HL-60/S4 (cell line): ENCODE data around the gene SPA17.

Experiments used
- in situ Hi-C: fragments of 300-500 bp; cut with MboI; formaldehyde crosslinking; loops from 2 replicates; pipeline ENCODE4 v1.14.3; 2022; ENCODE audit warnings: low sequenced_read_pairs

SPA17 gene

GRCh38 chr11:124673333-124674167 lies at the start of gene SPA17, which contains the start of gene SIAE:
SPA17 (plus strand) TSS chr11:124673904; CDS start chr11:124675265, 1,361 bp downstream.
SIAE (minus strand) TSS chr11:124673739; CDS start chr11:124673708, 31 bp downstream.
- in situ Hi-C loops = loop anchor here (5.0 kb wide), 1 partner anchor 89 kb away; the partner anchor contains the start of gene ESAM

- in situ Hi-C loops = no loop called here
Observed at GRCh38 chr11:124625504-124626168, 48.1 kb upstream of the SPA17 start.

DNA sequence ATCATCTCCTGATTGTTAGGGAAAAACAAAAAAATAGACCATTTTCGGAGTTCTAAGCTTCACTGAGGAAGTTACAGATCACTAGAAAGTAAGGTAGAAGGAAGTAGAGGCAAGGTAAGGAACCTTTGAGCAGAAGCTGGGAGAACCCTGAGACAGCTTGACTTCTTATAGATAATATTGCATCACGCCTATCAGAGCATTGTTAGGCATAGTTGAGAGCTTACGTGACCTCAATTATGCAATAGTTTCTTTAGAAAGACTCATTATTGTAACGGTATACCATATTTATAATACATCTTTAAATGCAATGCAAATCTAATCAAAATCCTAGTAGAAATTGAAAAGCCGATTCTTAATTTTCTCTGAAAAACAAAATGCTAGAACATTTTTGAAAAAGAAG lies 46.2 kb upstream of the SPA17 start:
- in situ Hi-C loops = no loop called here

- in situ Hi-C loops = no loop called here
Observed at GRCh38 chr11:124629961-124630360, 43.7 kb upstream of the SPA17 start.

GRCh38 chr11:124633355-124633754 lies 40.3 kb upstream of the SPA17 start:
- in situ Hi-C loops = no loop called here

- in situ Hi-C loops = no loop called here
Observed at GRCh38 chr11:124635932-124636331, 37.8 kb upstream of the SPA17 start.

DNA sequence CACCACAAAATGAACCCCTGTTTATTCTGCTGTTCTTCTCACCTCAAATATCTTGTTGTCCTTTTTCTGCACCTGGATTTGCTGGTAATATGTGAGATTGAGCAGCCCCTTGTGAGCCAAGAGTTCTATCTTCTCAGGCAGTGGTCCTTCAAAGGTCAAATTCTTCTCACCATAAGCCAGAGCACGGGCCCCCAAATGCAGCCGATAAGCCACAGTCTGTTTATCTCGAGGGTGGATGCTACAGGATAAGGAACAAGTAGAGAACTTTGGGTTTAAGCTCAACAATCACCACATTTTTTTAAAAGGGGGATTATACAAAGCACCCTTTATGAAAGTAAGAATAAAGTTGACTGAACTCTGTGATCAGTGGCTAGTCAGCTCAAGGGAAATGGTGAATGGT lies 35.2 kb upstream of the SPA17 start:
- in situ Hi-C loops = no loop called here

DNA sequence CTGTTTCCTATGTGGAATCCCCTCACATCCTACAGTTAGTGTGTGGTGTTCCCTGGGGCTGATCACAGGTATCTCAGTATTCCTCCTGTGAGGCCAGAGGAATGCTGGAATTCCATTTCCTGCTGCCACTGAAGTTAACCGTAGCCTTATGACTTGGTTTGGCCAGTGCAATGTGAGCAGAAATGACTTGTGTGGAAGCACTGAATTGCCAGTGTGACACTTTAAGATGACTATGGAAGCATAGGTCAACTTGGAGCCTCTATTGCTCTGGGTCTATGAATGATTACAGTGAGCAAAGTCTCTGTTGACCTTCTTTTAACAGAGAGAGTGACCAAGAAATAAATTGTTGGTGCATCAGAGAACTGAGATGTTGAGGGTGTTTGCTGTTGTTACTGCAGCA lies 34.5 kb upstream of the SPA17 start:
- in situ Hi-C loops = no loop called here

DNA sequence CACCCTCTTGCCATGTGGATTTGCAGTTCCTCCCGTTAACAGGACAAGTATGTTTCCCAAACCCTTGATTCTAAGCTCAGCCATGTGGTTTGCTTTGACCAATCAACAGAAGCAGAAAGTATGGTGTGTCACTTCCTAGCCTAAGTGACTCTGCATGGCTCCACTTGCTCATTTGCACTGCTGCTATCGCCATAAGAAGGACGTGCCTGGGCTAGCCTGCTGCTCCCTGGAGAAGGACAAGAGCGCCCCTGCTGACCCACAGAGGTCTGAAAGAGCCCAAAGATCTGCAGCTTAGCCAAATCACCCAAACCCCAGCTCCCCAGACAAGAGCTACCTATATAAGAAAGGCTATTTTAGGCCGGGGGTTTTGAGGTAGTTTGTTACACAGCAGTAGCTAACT lies 33.0 kb upstream of the SPA17 start:
- in situ Hi-C loops = no loop called here

DNA sequence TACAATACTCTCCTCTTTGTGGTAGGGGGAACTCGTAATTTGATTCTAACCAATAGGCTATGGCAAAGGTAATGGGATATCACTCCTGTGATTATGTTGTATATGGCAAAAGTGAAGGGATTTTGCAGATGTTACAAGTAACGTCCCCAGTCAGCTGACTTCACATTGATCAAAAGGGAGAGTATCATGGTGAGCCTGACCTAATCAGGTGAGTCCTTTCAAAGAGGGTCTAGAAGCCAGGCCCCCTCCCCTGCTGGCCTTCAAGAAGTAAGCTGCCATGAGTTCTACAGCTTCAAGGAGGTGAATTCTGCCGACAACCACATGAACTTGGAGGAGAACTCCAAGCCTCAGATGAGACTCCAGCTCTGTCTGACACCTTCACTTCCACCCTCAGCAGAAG lies 31.1 kb upstream of the SPA17 start:
- in situ Hi-C loops = no loop called here

GRCh38 chr11:124643042-124643604 lies 30.6 kb upstream of the SPA17 start:
- in situ Hi-C loops = no loop called here

DNA sequence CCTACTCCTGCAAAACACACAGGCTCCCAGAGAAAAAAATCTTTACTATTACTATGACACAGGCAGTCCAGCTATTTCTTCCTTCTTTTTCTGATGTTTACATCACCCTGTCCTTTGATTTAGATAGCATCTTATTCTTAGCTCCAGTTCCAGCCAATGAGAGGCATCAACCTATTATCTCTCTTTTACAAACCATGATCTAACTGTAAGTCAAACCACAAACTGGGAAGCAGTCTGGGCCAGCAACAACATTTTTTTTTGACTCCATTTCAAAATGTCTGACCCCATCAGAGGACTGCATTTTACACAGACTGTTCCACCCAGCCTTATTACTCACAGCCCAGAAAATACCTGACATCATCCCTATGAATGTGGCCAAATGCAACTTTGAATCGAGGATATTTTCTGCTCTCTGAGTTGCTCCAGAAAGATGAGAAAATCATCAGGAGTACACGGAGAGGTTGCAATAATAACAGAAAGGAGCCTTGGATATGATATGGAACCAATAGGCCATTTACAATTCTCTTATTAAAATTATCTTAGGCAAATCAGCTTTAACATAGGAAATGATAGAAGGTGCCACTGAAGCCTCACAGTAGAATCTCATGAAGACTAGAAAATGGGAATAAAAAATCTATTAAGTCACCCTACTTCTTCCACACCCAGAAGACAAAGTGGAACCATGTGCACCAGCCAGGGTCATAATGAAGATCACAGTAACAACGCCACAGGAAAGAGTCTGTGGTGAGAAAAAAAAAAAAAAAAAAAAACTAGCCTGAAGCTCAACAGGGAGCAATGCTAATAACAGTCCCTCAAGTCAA lies 29.9 kb upstream of the SPA17 start:
- in situ Hi-C loops = no loop called here

GRCh38 chr11:124644426-124645280 lies 29.1 kb upstream of the SPA17 start:
- in situ Hi-C loops = no loop called here

GRCh38 chr11:124646148-124646547 lies 27.6 kb upstream of the SPA17 start:
- in situ Hi-C loops = no loop called here

DNA sequence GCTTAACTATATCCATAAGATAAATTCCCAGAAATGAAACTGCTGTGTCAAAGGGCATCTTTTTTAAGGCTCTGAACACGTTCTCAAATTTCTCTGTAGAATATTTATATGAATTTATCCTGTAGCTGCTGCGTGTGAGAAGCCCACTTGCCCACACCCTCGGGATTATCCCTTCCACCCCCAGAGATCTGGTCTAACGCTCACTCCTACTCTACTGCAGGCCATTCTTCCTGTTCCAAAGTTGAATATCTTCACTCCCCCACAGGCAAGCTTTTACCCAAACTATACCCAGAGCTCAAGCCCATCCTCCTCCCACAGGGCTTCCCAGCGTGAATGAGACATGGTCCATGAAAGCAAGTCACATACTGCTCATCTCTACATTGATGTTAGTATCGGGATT lies 25.1 kb upstream of the SPA17 start:
- in situ Hi-C loops = no loop called here

GRCh38 chr11:124656774-124657630 lies 16.7 kb upstream of the SPA17 start:
- in situ Hi-C loops = no loop called here

DNA sequence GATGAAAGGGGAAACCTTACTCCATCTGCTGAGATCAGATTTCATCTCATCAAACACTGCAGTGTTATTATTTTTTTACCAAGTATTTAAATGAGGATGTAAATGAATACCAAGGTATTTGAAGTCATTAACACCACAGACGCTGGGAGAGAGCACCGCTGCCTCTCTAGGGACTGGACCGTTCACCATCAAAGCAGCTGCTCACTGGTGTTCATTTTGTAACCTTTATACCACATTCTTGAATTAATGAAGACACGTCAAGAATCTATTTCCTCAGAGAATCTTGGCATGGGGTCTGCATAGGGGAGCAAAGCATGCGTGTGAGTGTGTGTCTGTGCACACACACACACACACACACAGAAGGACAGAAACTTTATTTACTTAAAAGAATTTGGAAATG lies 15.8 kb upstream of the SPA17 start:
- in situ Hi-C loops = no loop called here

- in situ Hi-C loops = no loop called here
Observed at GRCh38 chr11:124658501-124658900, 15.2 kb upstream of the SPA17 start.

- in situ Hi-C loops = no loop called here
Observed at GRCh38 chr11:124658986-124659385, 14.7 kb upstream of the SPA17 start.
